LNCaP clone FGC (cell line): ENCODE data around the gene SUPT7L.
"Not testable (repeated sequence)": the region's sequence is repeated elsewhere in the genome, so short reads cannot be mapped to it uniquely, and the experiment has no call there.

Experiments used
- DNase-seq: peaks from one replicate; pipeline ENCODE4 v3.0.0-alpha.2; 2011; ENCODE audit warnings: low read depth
- H3K4me3 ChIP-seq: 2 replicates; pipeline ENCODE4 v1.5.1; 2011; ENCODE audit warnings: mild to moderate bottlenecking, low read depth, low read length, control low read depth
- TF ChIP-seq, protein P1 (sequence below): IDR thresholded peaks from 2 replicates; pipeline ENCODE4 v1.5.1; 2012; ENCODE audit warnings: mild to moderate bottlenecking; ENCODE audit not compliant: control insufficient read depth, insufficient read depth; ENCODE audit errors: extremely low read depth

SUPT7L gene

GRCh38 chr2:27640722-27641245 lies 22.6 kb downstream of the SUPT7L start:
- TF ChIP-seq, protein P1, sequence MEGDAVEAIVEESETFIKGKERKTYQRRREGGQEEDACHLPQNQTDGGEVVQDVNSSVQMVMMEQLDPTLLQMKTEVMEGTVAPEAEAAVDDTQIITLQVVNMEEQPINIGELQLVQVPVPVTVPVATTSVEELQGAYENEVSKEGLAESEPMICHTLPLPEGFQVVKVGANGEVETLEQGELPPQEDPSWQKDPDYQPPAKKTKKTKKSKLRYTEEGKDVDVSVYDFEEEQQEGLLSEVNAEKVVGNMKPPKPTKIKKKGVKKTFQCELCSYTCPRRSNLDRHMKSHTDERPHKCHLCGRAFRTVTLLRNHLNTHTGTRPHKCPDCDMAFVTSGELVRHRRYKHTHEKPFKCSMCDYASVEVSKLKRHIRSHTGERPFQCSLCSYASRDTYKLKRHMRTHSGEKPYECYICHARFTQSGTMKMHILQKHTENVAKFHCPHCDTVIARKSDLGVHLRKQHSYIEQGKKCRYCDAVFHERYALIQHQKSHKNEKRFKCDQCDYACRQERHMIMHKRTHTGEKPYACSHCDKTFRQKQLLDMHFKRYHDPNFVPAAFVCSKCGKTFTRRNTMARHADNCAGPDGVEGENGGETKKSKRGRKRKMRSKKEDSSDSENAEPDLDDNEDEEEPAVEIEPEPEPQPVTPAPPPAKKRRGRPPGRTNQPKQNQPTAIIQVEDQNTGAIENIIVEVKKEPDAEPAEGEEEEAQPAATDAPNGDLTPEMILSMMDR = no peak
- H3K4me3 ChIP-seq = no peak overlapping the region
- DNase-seq = no peak

GRCh38 chr2:27638709-27639108 lies 24.7 kb downstream of the SUPT7L start:
- DNase-seq = no peak
- H3K4me3 ChIP-seq = no peak overlapping the region
- TF ChIP-seq, protein P1 = no peak

DNA sequence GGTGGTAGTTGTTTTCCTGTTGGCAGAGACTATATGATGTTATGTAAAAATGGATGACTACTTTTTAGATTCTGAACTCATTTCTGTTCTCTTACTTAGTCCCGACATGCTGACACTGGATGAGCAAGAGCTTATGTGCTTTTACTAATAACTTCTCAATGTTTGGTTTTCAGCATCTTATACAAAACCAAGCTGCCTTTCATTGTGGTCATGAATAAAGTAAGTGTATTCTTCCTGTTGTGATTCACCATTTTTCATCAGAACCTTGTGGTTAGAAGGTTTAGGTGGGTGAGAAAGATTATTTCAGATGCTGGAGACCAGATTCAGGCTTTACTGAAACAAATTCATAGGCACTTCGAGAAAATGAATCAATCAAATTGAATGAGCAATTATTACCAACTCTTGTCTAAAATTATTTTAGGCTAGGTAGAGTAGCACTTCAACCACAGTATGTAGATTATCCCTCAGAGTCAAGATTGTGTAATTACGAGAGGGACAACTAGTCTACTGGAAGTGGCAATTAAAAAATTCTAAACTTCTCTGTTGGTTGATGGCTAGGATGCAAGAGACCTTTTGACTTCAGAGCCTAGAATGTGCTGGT lies 25.3 kb downstream of the SUPT7L start:
- H3K4me3 ChIP-seq = no peak overlapping the region
- TF ChIP-seq, protein P1 = no peak
- no peak for DNase-seq

GRCh38 chr2:27636766-27637165 lies 26.6 kb downstream of the SUPT7L start:
- no peak for DNase-seq
- no peak overlapping the region for H3K4me3 ChIP-seq
- TF ChIP-seq, protein P1 = no peak

- H3K4me3 ChIP-seq = no peak overlapping the region
- TF ChIP-seq, protein P1 = no peak
- no peak for DNase-seq
Observed at GRCh38 chr2:27634291-27634690, 29.1 kb downstream of the SUPT7L start.

- H3K4me3 ChIP-seq, DNase-seq: not testable (repeated sequence)
Observed at GRCh38 chr2:27630257-27630656, 33.2 kb downstream of the SUPT7L start.

DNA sequence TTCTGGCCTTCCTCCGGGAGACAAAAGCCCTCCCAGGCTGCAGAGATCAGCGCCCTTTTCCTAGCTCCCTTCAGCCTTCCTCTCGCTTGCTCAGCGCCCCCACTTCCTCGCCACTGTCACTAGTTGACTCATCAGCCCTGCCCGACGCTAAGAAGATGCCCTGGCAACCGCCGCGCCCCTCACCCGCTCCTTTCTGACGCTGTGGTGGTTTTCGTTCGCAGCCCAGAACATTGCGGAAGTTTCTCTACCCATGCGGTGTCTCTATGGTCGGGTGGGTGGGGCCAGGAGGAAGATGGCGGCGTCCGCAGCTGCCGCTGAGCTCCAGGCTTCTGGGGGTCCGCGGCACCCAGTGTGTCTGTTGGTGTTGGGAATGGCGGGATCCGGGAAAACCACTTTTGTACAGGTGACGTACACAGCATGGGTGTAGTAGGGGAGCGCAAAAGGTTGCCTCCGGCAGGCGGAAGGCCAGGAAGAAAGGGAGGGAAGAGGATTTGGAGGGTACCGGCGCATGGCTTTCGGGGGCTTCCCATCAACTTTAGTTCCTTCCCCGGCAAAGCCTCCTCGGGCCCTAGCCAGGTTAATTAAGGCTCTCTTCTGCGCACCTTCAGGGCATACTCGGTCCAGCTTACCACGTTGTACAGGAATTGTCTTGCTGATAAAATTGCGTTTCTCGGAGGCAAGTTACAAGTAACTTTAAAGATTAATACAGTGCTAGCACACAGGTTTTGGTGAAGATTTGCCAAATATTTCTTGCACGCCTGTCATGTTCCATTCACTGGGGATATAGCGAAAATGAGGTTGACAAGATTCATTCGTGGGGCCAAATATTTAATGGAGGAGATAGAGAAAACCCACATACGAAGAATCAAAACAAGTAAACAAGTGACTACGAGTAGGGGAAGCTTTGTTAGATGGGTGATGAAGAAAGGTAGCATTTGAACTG lies 34.4 kb downstream of the SUPT7L start, which contains the start of the genes CCDC121 and GPN1:
Gene CCDC121, minus strand, starts transcription at position 246 of the 943 bp plus-strand sequence. CDS start 1,213 bp downstream, outside the sequence.
Gene GPN1, plus strand, starts transcription at position 284 of the 943 bp plus-strand sequence. Its CDS starts 9 bp downstream, at position 293.
- DNase-seq = no peak
- H3K4me3 ChIP-seq = peak within 1 kb of the TSS; percentile 99
- TF ChIP-seq, protein P1 = no peak
